Dendritic cell treated with granulocyte-macrophage colony-stimulating factor and Interleukin-4, amounts not matched to agents 40 ng/mL and 50 ng/mL, for 4 days (primary cell): ENCODE results near the gene TMEM50B.
A peak's percentile ranks its signal among the peaks of the same experiment; 100 is the strongest.
"Not testable (repeated sequence)": the region's sequence is repeated elsewhere in the genome, so short reads cannot be mapped to it uniquely, and the experiment has no call there.

ENCODE experiments used
- H3K27ac Mint-ChIP-seq: one replicate; pipeline ENCODE4 v1.8.0; 2022; ENCODE audit warnings: mild to moderate bottlenecking, mixed read lengths
- H3K27me3 Mint-ChIP-seq: one replicate; pipeline ENCODE4 v1.8.0; 2022; ENCODE audit warnings: mild to moderate bottlenecking, mixed read lengths
- H3K36me3 Mint-ChIP-seq: one replicate; pipeline ENCODE4 v1.8.0; 2022; ENCODE audit warnings: low read depth, mixed read lengths
- H3K4me1 Mint-ChIP-seq: one replicate; pipeline ENCODE4 v1.8.0; 2022; ENCODE audit warnings: low read depth, mixed read lengths
- H3K4me3 Mint-ChIP-seq: one replicate; pipeline ENCODE4 v1.8.0; 2022; ENCODE audit warnings: mild to moderate bottlenecking, moderate library complexity, mixed read lengths
- H3K9me3 Mint-ChIP-seq: one replicate; pipeline ENCODE4 v1.8.0; 2022; ENCODE audit warnings: mixed read lengths
- intact Hi-C: fragments of 100-400 bp; cut with micrococcal nuclease; formaldehyde crosslinking; loops from one replicate; pipeline ENCODE4 v1.15.0; 2022

TMEM50B gene

GRCh38 chr21:33491373-33492102 is 11.8 kb upstream of the TMEM50B start, which contains the start of gene DNAJC28:
Gene DNAJC28, minus strand, starts transcription at chr21:33491716. Its CDS starts 2,323 bp downstream, at chr21:33489393.
- Mint-ChIP-seq H3K4me1 (no peaks in the 10 kb centered on the region), H3K9me3 (no peaks in the 10 kb centered on the region), H3K4me3 (peak within 1 kb of the TSS; percentile 82), H3K27me3 (peaks cover 2% of the 10 kb centered on the region), H3K36me3 (peaks cover 19% of the 10 kb centered on the region), H3K27ac (peak within 1 kb of the TSS; percentile 90)
- intact Hi-C loops: loop anchor here (1.0 to 5.0 kb wide), 2 partner anchors 11 to 51 kb away; partner anchors contain the start of genes GART and SON

- Mint-ChIP-seq H3K4me1 (no peaks in the 10 kb centered on the region), H3K27me3 (peaks cover under 1% of the 10 kb centered on the region), H3K36me3 (peaks cover 19% of the 10 kb centered on the region), H3K27ac (peak overlapping the region; percentile 90), H3K9me3 (no peaks in the 10 kb centered on the region), H3K4me3 (peak overlapping the region; percentile 82)
- intact Hi-C loops: loop anchor here (1.0 to 5.0 kb wide), 2 partner anchors 11 to 51 kb away; partner anchors contain the start of genes GART and SON
Observed at GRCh38 chr21:33490991-33491372, 11.2 kb upstream of the TMEM50B start.

- intact Hi-C loops: no loop called here
- no peaks in the 10 kb centered on the region for H3K4me1 Mint-ChIP-seq
- H3K27me3 Mint-ChIP-seq: no peaks in the 10 kb centered on the region
- H3K9me3 Mint-ChIP-seq: no peaks in the 10 kb centered on the region
- H3K4me3 Mint-ChIP-seq: no peak overlapping the region
- H3K36me3 Mint-ChIP-seq: peaks cover 19% of the 10 kb centered on the region
- no peak overlapping the region for H3K27ac Mint-ChIP-seq
Observed at GRCh38 chr21:33488936-33489335, 9.2 kb upstream of the TMEM50B start.

DNA sequence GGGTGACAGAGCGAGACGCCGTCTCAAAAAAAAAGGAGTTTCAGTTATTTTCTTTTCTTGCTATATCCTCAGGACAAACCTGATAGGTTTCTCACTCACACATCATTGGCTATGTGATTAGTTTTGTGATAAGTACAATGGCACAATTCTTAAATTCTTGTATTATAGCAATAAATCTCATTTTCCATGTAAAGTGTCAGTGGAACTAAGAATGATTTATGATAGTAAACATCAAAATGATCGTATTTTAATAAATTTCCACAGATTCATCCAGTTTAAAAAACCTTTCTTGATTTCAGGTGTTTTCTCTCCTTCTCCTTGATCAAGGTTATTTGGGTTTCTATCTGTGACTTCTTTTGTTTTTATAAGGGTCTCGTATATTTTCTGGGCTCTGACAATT is 8.2 kb upstream of the TMEM50B start:
- H3K27ac Mint-ChIP-seq: no peak overlapping the region
- intact Hi-C loops: no loop called here
- H3K36me3 Mint-ChIP-seq: peaks cover 19% of the 10 kb centered on the region
- H3K4me1 Mint-ChIP-seq: no peaks in the 10 kb centered on the region
- H3K9me3 Mint-ChIP-seq: no peaks in the 10 kb centered on the region
- H3K4me3 Mint-ChIP-seq: no peak overlapping the region
- no peaks in the 10 kb centered on the region for H3K27me3 Mint-ChIP-seq

DNA sequence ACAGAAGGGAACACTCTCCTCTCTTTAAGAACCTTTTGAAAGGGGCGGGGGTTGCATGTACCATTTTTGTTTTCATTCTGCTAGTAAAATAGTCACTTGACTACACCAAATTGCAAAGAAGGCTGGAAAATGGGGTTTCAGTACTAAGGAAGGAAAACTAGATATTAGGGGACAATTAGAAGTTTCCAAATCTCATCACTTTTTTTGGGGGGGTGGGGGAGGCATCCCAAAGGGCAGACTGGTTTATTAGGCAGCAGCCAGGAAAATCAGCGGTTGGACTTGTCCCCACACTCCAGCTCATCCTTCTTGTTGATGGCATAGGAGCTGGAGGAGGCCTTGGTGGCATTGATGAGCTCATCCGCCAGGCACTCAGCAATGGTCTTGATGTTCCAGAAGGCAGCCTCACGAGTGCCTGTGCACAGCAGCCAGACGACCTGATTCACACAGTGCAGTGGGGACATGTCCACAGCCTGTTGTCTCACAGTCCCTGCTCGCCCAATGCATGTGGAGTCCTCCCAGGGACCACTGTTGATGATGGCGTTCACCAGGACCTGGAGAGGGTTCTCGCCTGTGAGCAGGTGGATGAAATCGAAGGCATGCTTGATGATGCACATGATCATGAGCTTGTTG is 1.7 kb upstream of the TMEM50B start:
- H3K4me1 Mint-ChIP-seq: peaks cover 24% of the 10 kb centered on the region
- no peak overlapping the region for H3K4me3 Mint-ChIP-seq
- H3K27ac Mint-ChIP-seq: no peak overlapping the region
- no peaks in the 10 kb centered on the region for H3K9me3 Mint-ChIP-seq
- peaks cover 16% of the 10 kb centered on the region for H3K36me3 Mint-ChIP-seq
- H3K27me3 Mint-ChIP-seq: no peaks in the 10 kb centered on the region
- intact Hi-C loops: no loop called here

DNA sequence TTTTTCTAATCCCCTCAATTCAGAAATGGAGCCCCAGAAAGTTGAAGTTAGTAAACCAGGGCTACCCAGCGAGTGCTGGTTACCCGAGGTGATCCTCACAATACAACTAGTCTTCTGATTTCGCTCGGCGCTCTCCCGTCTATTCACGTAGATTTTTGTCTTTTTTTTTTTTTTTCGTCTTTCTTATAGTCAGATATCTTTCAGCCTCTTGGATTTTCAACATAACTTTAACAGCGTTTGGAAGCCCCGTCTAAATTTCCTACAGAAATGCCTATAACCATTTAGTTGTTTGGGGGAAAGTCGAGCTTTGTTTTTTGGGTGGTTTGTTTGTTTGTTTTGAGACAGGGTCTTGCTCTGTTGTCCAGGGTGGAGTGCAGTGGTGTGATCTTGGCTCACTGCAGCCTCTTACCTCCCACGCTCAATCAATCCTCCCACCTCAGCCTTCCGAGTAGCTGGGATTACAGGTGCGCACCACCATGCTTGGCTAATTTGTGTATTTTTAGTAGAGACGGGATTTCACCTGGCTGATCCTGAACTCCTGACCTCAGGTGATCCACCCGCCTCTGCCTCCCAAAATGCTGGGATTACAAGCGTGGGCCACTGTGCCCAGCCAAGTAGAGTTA is 818 bp upstream of the TMEM50B start:
- Mint-ChIP-seq H3K27me3 (no peaks in the 10 kb centered on the region), H3K4me3 (peak overlapping the region; percentile 86), H3K9me3 (no peaks in the 10 kb centered on the region), H3K36me3 (peaks cover 16% of the 10 kb centered on the region), H3K27ac (peak overlapping the region; percentile 98), H3K4me1 (peaks cover 24% of the 10 kb centered on the region)
- intact Hi-C loops: loop anchor here (1.0 kb wide), 1 partner anchor 11 kb away; the partner anchor contains the start of gene DNAJC28

DNA sequence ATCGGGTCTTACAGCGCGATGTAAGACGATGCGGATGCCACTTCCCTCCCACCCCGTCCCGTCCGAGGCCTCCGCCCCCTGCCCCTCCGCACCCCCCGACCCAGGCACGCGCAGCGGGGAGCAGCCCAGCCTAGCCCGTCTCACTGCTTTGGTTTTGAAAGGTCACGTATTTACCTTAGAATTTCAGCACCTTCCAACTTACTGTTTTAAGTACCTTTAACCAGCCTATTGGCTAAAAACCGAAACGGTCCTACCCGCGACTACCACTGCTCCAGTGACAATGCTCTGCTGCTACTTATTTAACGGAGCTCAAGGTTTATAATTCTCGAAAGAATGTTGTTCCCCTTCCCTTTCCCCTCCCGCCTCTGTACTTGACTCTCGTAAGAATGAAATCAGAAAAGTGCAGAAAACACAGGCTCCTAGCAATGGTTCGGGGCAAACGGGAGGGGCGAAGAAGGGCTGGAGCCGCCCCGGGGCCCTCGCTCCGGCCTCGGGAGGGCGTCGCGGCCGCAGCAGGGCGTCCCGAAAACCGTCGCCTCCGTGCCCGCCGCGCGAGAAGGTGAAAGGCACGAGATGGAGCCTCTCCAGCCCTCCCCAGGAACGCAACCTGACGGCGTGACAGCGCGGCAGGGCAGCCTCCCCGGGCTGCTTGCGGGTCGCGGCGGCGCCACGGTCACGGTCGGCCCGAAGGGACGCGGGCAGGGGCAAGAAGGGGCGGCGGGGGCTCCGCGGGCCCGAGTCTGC is 667 bp downstream of the TMEM50B start:
- peak overlapping the region; percentile 86 for H3K4me3 Mint-ChIP-seq
- intact Hi-C loops: no loop called here

DNA sequence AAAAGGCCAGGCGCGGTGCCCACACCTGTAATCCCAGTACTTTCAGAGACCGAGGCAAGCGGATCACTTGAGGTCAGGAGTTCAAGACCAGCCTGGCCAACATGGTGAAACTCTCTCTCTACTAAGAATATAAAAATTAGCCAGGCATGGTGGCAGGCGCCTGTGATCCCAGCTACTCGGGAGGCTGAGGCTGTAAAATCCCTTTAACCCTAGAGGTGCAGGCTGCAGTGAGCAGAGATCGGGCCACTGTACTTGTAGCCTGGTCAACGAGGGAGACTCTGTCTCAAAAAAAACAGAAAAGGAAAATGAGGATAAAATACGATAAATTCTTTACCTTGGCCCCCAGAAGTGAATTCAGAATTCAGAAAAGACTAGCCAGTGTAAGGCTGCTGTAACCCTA is 1.6 kb downstream of the TMEM50B start:
- peak overlapping the region; percentile 86 for H3K4me3 Mint-ChIP-seq
- peaks cover 16% of the 10 kb centered on the region for H3K36me3 Mint-ChIP-seq
- intact Hi-C loops: no loop called here
- no peaks in the 10 kb centered on the region for H3K9me3 Mint-ChIP-seq
- peak overlapping the region; percentile 98 for H3K27ac Mint-ChIP-seq
- H3K4me1 Mint-ChIP-seq: peaks cover 24% of the 10 kb centered on the region
- no peaks in the 10 kb centered on the region for H3K27me3 Mint-ChIP-seq

More for the DNA sequence above, 667 bp downstream of the TMEM50B start:
- Mint-ChIP-seq H3K27me3 (no peaks in the 10 kb centered on the region), H3K36me3 (peaks cover 16% of the 10 kb centered on the region), H3K9me3 (no peaks in the 10 kb centered on the region), H3K27ac (peak overlapping the region; percentile 98), H3K4me1 (peaks cover 24% of the 10 kb centered on the region)

DNA sequence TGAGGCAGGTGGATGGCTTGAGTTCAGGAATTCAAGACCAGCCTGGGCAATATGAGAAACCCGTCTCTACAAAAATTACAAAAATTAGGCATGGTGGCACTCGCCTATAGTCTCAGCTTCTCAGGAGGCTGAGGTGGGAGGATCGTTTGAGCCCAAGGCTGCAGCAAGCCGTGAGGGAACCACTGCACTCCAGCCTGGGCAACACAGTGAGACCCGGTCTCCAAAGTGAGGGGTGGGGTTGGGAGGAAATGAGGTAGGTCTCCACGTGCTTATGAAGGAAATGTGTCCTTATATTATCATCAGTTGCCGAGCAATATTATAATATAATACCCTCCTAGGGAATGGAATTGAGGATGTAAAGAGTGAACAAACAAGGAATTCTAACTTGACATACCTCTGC is 2.7 kb downstream of the TMEM50B start:
- peaks cover 24% of the 10 kb centered on the region for H3K4me1 Mint-ChIP-seq
- peaks cover 16% of the 10 kb centered on the region for H3K36me3 Mint-ChIP-seq
- no peaks in the 10 kb centered on the region for H3K9me3 Mint-ChIP-seq
- H3K27ac Mint-ChIP-seq: no peak overlapping the region
- H3K4me3 Mint-ChIP-seq: no peak overlapping the region
- H3K27me3 Mint-ChIP-seq: no peaks in the 10 kb centered on the region
- intact Hi-C loops: no loop called here

DNA sequence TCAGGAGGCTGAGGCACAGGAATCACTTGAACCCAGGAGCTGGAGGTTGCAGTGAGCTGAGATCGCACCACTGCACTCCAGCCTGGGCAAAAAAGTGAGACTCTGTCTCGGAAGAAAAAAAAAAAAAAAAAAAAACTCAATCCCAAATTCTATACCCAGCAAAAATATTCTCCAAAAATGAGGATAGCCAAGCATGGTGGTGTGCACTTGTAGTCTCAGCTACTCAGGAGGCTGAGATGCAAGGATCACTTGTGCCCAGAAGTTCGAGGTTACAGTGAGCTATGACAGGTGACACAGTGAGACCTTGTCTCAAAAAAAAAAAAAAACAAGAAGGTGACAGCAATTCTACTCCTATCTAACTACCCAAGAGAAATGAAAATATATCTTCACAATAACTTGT is 6.4 kb downstream of the TMEM50B start:
- no peaks in the 10 kb centered on the region for H3K27me3 Mint-ChIP-seq
- peaks cover 4% of the 10 kb centered on the region for H3K4me1 Mint-ChIP-seq
- no peak overlapping the region for H3K4me3 Mint-ChIP-seq
- H3K36me3 Mint-ChIP-seq: no peaks in the 10 kb centered on the region
- intact Hi-C loops: no loop called here
- H3K9me3 Mint-ChIP-seq: no peaks in the 10 kb centered on the region
- no peak overlapping the region for H3K27ac Mint-ChIP-seq

DNA sequence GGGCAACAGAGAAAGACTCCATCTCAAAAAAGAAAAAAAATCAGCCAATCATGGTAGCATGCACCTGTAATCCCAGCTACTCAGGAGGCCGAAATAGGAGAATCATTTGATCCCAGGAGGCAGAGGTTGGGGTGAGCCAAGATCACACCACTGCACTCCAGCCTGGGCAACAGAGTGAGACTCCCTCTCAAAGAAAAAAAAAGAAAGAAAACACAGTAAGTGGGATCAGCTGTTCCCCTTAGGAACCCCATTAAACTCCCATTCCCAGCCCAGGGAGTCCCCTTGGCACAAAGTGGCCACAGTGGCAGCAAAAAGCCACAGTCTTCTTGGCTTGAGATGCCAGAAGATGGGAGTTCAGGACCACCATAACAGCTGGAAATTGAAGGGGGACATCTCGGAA is 9.1 kb downstream of the TMEM50B start:
- intact Hi-C loops: no loop called here
- no peak overlapping the region for H3K4me3 Mint-ChIP-seq
- no peak overlapping the region for H3K27ac Mint-ChIP-seq
- no peaks in the 10 kb centered on the region for H3K9me3 Mint-ChIP-seq
- no peaks in the 10 kb centered on the region for H3K27me3 Mint-ChIP-seq
- no peaks in the 10 kb centered on the region for H3K4me1 Mint-ChIP-seq
- H3K36me3 Mint-ChIP-seq: peaks cover 9% of the 10 kb centered on the region

DNA sequence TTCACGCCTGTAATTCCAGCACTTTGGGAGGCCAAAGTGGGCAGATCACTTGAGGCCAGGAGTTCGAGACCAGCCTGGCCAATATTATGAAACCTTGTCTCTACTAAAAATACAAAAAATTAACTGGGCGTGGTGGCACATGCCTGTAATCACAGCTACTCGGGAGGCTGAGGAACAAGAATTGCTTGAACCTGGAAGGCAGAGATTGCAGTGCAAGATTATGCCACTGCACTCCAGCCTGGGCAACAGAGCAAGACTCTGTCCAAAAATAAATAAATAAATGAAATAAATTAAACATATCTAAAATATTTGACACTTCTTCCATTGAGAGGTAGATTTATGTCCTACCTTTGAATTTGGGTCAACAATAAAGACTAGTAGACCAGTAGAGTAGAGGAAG is 10.6 kb downstream of the TMEM50B start:
- H3K27me3 Mint-ChIP-seq, H3K4me3 Mint-ChIP-seq, H3K36me3 Mint-ChIP-seq, H3K4me1 Mint-ChIP-seq, intact Hi-C loops, H3K9me3 Mint-ChIP-seq, H3K27ac Mint-ChIP-seq: not testable (repeated sequence)

GRCh38 chr21:33461538-33462250 is 18.1 kb downstream of the TMEM50B start:
- H3K4me3 Mint-ChIP-seq: no peak overlapping the region
- H3K4me1 Mint-ChIP-seq: no peaks in the 10 kb centered on the region
- no peak overlapping the region for H3K27ac Mint-ChIP-seq
- H3K36me3 Mint-ChIP-seq: peaks cover 49% of the 10 kb centered on the region
- intact Hi-C loops: no loop called here
- no peaks in the 10 kb centered on the region for H3K27me3 Mint-ChIP-seq
- H3K9me3 Mint-ChIP-seq: no peaks in the 10 kb centered on the region
